Osteocyte (in vitro differentiated cells): ENCODE data around the gene FSTL5. TPM values are rescaled to one million over a fixed set of nuclear protein-coding genes. Genes with fewer than 3 reads are reported as not detected.

Source experiments
- DNase-seq: peaks from one replicate; pipeline ENCODE4 v3.0.0; 2021; ENCODE audit warnings: mixed read lengths; ENCODE audit not compliant: unreplicated experiment; ENCODE audit errors: extremely low spot score
- H3K27ac Mint-ChIP-seq: one replicate; pipeline ENCODE4 v1.8.0; 2021; ENCODE audit warnings: mild to moderate bottlenecking, mixed read lengths; ENCODE audit not compliant: unreplicated experiment
- H3K27me3 Mint-ChIP-seq: one replicate; pipeline ENCODE4 v1.8.0; 2021; ENCODE audit warnings: mixed read lengths; ENCODE audit not compliant: unreplicated experiment
- H3K36me3 Mint-ChIP-seq: one replicate; pipeline ENCODE4 v1.8.0; 2021; ENCODE audit warnings: mixed read lengths; ENCODE audit not compliant: unreplicated experiment
- H3K4me1 Mint-ChIP-seq: one replicate; pipeline ENCODE4 v1.8.0; 2021; ENCODE audit warnings: mixed read lengths; ENCODE audit not compliant: unreplicated experiment
- H3K4me3 Mint-ChIP-seq: one replicate; pipeline ENCODE4 v1.8.0; 2021; ENCODE audit warnings: mild to moderate bottlenecking, moderate library complexity, mixed read lengths; ENCODE audit not compliant: unreplicated experiment
- H3K9me3 Mint-ChIP-seq: one replicate; pipeline ENCODE4 v1.8.0; 2021; ENCODE audit warnings: mixed read lengths; ENCODE audit not compliant: unreplicated experiment
- CTCF ChIP-seq: fragments of 200-600 bp; sonication (generic); IDR thresholded peaks from 2 replicates; pipeline ENCODE4 v1.5.0; 2021; ENCODE audit warnings: antibody characterized with exemption, mild to moderate bottlenecking, moderate library complexity
- total RNA-seq: library from RNA; stranded (reverse); gene quantifications from 2 replicates; pipeline ENCODE4 v1.2.1, GENCODE V29; 2021

The FSTL5 gene
- total RNA-seq, 1 donor from 2014 or later, result 0.11 TPM

GRCh38 chr4:161411901-161412300 lies 751.9 kb downstream of the FSTL5 start:
- no peaks in the 10 kb centered on the region for H3K36me3 Mint-ChIP-seq
- peaks cover 7% of the 10 kb centered on the region for H3K9me3 Mint-ChIP-seq
- H3K27ac Mint-ChIP-seq, result no peak overlapping the region
- H3K27me3 Mint-ChIP-seq, result no peaks in the 10 kb centered on the region
- no peaks in the 10 kb centered on the region for H3K4me1 Mint-ChIP-seq
- TF ChIP-seq CTCF, result no peak
- DNase-seq, result no peak
- no peak overlapping the region for H3K4me3 Mint-ChIP-seq

- peaks cover 18% of the 10 kb centered on the region for H3K9me3 Mint-ChIP-seq
- no peaks in the 10 kb centered on the region for H3K27me3 Mint-ChIP-seq
- H3K4me3 Mint-ChIP-seq, result no peak overlapping the region
- no peak overlapping the region for H3K27ac Mint-ChIP-seq
- TF ChIP-seq CTCF, result no peak
- no peak for DNase-seq
- H3K36me3 Mint-ChIP-seq, result no peaks in the 10 kb centered on the region
- H3K4me1 Mint-ChIP-seq, result no peaks in the 10 kb centered on the region
These were observed 759.3 kb downstream of the FSTL5 start for GRCh38 chr4:161404346-161405110.

- no peaks in the 10 kb centered on the region for H3K27me3 Mint-ChIP-seq
- no peak overlapping the region for H3K27ac Mint-ChIP-seq
- H3K4me1 Mint-ChIP-seq, result no peaks in the 10 kb centered on the region
- no peaks in the 10 kb centered on the region for H3K36me3 Mint-ChIP-seq
- H3K4me3 Mint-ChIP-seq, result no peak overlapping the region
- peaks cover 18% of the 10 kb centered on the region for H3K9me3 Mint-ChIP-seq
- TF ChIP-seq CTCF, result no peak
- DNase-seq, result no peak
These were observed 760.0 kb downstream of the FSTL5 start for GRCh38 chr4:161403781-161404180.

GRCh38 chr4:161393602-161394001 lies 770.2 kb downstream of the FSTL5 start:
- TF ChIP-seq CTCF, result no peak
- no peak overlapping the region for H3K4me3 Mint-ChIP-seq
- no peaks in the 10 kb centered on the region for H3K4me1 Mint-ChIP-seq
- H3K9me3 Mint-ChIP-seq, result no peaks in the 10 kb centered on the region
- H3K27me3 Mint-ChIP-seq, result peaks cover 6% of the 10 kb centered on the region
- H3K27ac Mint-ChIP-seq, result no peak overlapping the region
- H3K36me3 Mint-ChIP-seq, result no peaks in the 10 kb centered on the region
- DNase-seq, result no peak

GRCh38 chr4:161382655-161383054 lies 781.1 kb downstream of the FSTL5 start:
- Mint-ChIP-seq H3K36me3 (no peaks in the 10 kb centered on the region), H3K4me3 (no peak overlapping the region), H3K9me3 (no peaks in the 10 kb centered on the region), H3K27ac (no peak overlapping the region), H3K4me1 (no peaks in the 10 kb centered on the region), H3K27me3 (peaks cover 3% of the 10 kb centered on the region)
- no peak for TF ChIP-seq CTCF
- no peak for DNase-seq
